Cardiac septum (tissue), 1 donor: ENCODE measurements around the gene TMPRSS6. TPM values are rescaled to one million over a fixed set of nuclear protein-coding genes. Genes with fewer than 3 reads are reported as not detected.

Experiments used
- DNase-seq: peaks from one replicate; pipeline ENCODE4 v3.0.0-alpha.2; 2020; ENCODE audit warnings: low spot score
- intact Hi-C: fragments of 100-400 bp; cut with DNase I; formaldehyde crosslinking; loops from one replicate; pipeline ENCODE4 v1.14.0; 2022
- total RNA-seq: library from RNA; stranded (reverse); fragmentation: NEBNext Ultra II Directional; extraction: Animal tissue kit (Norgen Biotek cat#: 25700); gene quantifications from one replicate; pipeline ENCODE4 v1.2.1, GENCODE V29; 2021
- donor health status: DM: no; HTN: no; CAD: no.

TMPRSS6 gene
- total RNA-seq, 1 donor from 2014 or later, result not detected

DNA sequence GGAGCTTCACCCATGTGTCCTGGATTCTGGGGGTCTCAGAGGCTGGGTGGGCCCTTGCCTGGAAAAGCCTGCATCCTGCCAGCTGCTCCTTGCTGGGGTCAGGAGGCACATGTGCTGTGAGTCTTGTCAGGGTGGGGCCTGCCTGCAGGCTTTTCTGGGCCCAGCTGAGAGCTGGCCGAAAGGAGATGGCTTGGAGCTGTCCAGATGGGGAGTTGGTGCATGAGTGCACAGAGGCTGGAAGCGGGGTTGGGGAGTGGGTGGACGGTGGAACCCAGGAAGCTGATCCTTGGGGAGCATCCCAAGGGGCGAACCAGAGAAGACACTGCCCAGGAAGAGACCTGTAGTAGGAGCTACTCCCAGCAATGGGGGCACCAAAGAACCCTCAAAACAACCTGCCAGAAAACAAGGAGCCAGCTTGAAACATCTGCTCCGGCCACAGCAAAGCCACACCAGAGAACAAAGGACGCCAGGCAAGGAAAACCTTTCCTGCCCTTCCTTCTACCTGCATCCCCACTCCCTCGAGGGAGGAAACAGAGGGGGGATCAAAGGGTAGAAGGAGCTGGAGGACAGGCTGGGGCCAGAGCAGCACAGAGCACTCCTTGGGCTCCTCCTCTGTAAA lies 66.2 kb downstream of the TMPRSS6 start:
- DNase-seq, result no peak

DNA sequence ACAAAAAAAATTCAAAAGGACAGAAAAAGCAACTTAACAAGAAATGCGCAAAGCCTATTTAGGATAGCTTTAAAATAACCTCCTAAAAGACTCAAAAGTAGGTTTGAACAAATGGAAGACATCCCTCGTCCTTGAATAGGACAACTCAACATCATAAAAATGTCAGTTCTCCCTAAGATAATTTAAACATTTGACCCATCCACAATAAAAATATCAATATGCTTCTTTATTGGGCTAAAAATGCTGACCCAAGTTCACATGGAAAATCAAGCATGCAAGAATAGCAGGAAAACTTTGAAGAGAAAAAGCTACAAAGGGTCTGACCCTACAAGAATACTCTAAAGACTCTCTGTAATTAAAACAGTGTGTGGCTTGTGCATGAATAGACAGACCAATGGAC lies 70.0 kb downstream of the TMPRSS6 start:
- no peak for DNase-seq
- intact Hi-C loops, result no loop called here

More for the DNA sequence above, 66.2 kb downstream of the TMPRSS6 start:
- intact Hi-C loops, result loop anchor here (5.0 kb wide), 2 partner anchors 171 to 261 kb away; no protein-coding TSS in a partner anchor

DNA sequence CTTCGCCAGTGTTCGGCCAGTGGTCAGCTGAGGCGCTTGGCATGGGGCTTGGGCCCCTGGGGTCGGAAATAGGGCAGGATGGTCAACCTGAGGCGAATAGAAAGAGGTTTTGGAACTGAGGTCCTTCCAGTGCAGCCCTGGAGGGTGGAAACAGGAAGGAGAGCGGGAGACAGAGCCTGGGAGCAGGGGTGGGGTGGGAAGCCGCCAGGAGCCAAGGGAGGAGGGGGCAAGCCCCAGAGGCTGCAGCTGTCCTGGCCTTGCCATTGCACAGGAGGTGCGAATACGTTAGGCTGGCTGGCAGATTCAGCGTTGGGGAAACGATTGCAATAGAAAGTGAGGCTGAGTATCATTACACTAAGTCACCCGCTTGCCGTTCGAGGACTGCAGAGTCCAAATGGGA lies 71.8 kb downstream of the TMPRSS6 start:
- intact Hi-C loops, result no loop called here
- DNase-seq, result no peak

DNA sequence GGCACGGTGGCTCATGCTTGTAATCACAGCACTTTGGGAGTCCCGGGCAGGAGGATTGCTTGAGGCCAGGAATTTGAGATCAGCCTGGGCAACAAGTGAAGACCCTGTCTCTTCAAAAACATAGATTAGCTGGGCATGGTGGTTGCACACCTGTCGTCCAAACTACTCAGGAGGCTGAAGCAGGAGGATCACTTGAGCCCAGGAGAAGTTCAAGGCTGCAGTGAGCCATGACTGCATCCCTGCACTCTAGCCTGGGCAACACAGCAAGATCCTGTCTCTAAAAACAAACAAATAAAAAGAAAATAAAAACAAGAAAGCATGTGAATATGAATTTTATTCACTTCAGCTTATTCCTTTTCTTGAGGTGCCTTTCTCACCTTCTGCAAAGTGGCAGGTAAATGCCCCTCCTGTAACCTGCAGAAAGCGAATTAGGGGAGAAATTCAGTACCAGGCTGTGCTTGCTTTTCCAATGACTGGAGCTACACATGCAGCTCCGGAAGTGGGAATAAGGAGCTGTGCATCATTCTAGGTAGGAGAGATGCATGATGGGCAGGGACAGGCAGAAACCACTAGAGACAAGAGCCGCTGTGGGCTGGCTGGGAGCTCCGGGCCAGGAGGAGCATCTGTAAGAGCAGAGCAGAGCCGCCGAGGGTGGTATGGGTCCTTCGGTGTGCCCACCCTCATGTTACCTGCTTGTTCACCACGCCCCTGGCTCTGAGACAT lies 72.7 kb downstream of the TMPRSS6 start:
- DNase-seq, result no peak
- intact Hi-C loops, result no loop called here

DNA sequence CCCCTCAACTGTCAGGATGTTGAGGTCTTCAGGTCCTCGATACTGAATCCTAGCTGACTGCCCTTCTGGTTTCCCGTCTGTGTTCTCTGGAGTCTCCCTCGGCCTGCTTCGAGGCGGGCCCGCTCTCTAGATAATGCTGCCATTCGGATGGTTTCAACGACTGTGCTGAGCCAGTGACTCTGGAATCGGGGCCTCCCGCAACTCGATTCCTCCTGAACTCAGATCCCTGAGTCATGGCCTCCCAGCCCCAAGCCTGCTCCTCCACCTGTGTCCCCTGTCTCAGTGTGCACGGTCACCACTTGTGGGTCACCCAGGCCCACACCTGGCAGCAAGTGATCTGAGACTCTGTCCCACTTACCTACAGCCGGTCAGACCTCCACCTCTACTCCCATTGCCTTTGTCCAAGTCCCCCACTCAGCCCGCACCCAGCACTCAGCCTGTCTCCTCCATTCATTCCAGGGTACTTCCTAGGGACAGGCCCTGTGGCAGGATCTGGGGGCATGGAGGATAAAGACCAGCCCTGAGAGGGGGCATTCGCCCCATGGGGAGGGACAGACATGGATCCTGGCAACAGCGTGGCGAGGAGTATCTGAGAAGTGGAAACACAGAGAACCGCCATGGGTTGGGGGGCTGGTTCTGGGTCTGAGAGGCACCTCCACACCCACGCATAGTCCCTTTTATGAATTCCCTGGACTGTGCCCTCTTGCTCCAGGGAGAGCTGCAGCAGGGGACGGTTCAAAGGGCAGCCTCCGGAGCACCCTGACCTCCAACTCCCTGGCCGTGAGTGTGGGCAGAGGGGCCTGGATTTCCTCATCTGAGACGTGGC lies 75.7 kb downstream of the TMPRSS6 start:
- no peak for DNase-seq

DNA sequence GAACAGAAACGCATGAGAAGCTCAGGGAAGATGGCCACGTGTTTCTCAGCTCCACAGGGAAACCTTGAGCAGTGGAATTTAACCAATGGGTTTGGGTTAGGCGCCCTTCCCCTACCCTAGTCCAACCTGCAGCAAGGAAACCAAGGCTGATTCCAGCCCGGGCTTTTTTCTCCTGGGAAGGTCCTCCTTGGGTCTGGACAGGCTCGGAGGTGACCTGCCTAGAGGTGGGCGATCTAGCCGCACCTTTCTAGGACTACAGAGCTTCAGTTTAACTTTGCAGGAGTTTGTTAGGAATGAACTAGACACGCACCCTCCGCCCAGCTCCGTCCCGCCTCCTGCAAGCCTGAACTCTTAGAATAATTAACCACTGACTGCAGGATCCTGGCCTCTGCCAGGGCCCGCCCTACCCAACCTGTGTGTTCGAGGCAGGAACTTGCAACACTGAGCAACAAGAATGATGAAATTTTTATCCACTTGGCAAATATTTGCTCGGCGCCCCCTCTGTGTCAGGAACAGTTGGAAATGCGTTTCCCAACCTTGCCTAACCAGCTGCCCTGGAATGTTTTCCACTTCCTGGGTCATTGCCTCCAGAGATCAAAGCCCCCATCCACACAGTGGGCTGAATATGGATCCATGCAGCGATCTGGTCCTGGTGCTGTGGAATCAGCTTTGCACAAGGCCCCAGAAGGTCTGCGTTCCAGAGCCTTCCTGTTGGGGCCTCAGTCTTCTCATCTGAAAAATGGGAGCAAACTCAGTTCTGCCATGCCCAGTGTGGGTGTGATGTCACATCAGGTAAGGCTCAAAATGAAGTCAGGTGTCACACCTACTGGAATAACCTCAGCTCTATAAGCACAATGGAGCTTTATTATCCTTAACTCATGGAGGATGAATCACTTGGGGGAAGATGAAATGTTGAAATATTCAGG lies 76.7 kb downstream of the TMPRSS6 start:
- intact Hi-C loops, result no loop called here
- no peak for DNase-seq

More for the DNA sequence above, 75.7 kb downstream of the TMPRSS6 start:
- intact Hi-C loops, result no loop called here

DNA sequence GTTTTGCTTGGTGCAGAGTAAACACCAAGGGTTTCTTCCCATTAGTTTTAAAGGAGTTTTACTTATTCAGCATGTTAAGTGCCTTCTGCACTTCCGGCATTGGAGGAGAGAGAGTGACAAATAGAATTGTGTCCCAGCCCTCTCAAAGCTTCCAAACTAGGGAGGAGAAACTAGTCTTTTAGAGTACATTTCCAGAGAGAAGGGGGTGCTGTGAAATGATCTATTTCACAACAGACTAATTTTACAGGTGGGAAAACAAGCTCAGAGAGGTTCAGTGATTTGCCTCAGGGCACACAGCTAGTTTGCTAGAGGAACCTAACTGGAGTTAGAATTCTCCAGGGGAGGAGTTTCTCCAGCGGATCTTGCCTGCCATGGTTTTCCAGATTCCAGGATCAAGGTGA lies 77.4 kb downstream of the TMPRSS6 start:
- DNase-seq, result no peak
- intact Hi-C loops, result no loop called here

DNA sequence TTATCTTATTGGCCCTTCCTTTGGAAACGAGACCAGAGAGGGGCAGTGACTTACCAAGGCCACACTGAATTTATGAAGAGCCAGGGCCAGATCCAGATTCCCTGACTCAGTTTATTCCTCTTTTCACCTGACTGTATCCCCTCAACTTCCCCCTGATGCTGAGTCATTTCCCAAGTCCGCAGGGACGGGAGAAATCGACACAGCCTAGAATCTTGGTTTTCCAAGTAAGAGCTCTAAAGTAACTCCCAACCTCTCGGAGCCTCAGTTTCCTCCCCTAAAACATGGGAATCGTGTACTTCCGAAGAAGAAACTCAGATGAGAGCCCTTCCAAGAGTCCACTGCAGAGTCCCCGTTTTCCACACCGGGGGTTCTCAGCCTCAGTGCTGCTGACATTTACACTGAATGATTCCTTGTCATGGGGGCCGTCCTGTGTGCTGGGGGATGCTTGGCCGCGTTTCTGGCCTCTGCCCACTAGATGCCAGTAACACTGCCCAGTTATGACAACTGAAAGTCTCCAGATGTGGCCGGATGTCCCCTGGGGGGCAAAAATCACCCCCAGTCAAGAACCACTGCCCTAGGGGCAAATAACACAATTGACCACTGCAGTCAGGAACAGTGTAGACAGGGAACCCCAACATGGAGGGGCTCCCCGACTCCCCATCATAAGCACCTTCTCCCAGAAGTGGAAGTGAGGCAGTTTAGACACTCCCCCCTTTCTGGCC lies 78.8 kb downstream of the TMPRSS6 start:
- intact Hi-C loops, result no loop called here
- no peak for DNase-seq

DNA sequence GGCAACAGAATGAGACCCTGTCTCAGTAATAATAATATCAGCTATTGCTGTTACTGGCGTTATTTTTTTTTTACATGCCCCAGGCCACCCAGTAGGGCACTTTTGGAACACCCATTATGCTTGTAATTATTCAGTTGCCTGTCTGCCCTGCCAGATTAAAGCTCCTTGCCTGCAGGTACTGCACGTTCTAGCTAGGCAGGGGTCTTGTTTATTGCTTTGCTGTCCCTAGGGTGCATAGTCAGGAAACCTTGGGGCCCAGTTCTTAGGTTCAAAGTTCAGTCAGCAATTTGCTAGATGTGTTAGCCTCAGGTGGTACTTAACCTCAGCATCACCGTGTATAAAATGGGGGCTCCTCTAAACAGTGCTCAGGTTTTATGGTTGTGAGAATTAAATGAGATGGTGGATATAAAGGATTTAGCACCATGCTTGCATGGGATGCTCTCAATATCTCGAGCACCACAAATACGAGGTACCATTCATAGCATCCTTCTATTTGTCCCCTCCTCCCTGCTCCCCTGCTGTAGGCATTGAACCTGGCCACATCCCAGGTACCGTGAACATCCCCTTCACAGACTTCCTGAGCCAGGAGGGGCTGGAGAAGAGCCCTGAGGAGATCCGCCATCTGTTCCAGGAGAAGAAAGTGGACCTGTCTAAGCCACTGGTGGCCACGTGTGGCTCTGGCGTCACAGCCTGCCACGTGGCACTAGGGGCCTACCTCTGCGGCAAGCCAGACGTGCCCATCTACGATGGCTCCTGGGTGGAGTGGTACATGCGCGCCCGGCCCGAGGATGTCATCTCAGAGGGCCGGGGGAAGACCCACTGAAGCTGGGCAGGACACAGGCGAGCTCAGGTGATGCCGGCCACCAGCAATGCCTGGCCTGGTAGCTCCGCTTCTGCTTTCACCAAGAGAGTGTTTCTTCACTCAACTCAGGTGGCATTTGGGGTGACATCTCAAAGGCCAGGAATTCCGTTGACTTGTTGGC lies 80.5 kb downstream of the TMPRSS6 start:
- intact Hi-C loops, result no loop called here
- no peak for DNase-seq

DNA sequence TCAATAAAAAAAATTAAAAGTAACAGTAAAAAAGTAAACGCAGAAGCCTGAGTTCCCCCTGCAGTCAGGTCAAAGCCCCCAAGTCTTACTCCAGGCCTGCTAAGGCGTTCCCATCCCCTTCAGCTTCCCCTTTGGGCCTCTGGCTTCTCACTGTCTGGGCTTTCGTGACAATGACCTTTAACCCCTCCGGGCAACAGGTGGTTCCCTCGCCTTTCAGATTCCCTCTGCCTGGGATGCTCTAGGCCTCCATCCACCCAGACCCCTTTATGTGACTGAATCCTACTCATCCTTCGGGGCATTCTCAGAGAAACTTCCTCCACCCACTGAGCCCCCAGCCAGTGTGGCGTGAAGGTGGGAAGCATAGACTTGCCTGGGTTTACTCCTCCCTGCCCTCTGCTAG lies 82.0 kb downstream of the TMPRSS6 start:
- no peak for DNase-seq
- intact Hi-C loops, result no loop called here

DNA sequence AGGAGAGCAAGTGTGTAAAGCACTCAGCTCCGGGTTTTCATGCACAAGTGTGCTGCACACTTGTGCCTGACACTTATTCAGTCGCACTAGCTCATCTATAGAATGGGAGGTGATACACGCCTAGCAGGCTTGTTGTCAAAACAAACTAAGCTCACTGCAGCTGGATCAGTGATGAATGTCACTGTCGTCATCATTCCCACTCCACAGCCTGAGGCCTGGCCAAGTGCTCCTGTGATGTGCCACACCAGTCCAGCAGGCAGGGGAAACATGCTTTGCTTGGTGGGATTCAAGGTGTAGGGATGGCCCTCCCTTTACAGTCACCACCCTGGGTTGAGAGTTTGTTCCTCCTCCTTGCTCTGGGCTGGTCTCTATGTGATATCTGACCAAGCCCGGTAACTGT lies 83.2 kb downstream of the TMPRSS6 start:
- intact Hi-C loops, result no loop called here
- DNase-seq, result no peak

DNA sequence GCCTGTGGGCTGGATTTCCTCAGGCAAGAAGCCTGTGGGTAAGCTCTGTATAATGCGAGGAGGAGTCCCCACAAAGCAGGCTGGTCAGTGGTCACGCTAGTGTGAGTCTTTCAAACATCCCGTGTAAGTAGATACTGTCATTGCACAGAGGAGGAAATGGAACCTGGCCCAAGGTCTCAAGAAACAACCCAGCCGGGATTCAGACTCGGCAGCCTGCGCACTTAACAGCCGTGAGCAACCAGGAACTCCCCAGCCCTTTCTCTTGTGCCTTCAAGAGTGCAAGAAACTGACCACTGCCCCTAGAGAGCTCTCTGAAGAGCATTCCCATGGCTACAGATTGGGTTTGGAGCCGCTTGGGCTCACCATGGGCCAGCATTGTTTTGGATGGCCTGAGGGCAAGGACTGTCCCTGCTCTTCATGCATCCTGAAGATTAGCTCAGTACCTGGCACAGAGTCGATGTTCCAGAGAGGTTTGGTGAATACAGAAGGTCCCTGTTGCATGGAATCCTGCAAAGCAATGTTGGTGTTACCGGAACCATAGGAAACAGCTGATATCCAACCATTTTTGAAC lies 83.9 kb downstream of the TMPRSS6 start:
- intact Hi-C loops, result no loop called here
- DNase-seq, result no peak

DNA sequence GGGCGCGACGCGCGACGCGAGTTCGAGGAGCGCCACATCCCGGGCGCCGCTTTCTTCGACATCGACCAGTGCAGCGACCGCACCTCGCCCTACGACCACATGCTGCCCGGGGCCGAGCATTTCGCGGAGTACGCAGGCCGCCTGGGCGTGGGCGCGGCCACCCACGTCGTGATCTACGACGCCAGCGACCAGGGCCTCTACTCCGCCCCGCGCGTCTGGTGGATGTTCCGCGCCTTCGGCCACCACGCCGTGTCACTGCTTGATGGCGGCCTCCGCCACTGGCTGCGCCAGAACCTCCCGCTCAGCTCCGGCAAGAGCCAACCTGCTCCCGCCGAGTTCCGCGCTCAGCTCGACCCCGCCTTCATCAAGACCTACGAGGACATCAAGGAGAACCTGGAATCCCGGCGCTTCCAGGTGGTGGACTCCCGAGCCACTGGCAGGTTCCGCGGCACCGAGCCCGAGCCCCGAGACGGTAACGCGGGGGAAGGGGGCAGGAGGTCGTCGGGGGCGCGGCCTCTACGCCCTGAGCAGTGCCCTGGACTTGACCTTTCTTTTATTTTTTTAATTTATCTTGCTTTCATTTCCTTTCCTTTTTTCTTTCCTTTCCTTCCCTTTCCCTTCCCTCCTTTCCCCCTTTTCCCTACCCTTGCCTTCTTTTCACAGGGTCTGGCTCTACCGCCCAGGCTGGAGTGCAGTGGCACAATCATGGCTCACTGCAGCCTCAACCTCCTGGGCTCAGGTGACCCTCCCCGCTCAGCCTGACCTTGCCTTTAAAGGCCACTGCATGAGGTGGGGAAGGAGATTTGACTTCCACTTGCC lies 85.0 kb downstream of the TMPRSS6 start:
- intact Hi-C loops, result no loop called here
- DNase-seq, result no peak

DNA sequence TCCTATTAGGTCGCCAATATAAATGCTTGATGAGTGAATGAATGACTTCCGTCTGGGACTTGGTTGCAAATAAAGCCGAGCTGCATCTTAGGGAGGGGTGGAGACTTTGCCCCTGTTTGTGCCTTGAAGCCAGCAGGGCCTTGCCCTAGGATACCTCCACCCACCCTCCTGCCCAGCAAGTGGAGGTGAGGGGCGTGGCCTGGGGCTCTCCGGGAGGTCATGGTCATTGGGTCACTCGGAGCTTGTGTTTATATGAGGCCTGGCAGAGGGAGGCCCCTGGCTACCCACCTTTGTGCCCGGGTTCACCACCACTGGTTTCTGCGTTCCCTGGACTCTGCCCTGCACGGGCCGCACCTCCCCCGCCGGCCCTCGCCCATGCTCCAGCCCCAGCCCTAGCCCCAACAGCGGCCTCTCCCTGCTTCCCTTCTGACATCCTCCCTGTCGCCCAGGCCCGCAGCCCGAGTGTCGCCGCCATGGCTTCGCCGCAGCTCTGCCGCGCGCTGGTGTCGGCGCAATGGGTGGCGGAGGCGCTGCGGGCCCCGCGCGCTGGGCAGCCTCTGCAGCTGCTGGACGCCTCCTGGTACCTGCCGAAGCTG lies 85.7 kb downstream of the TMPRSS6 start:
- intact Hi-C loops, result no loop called here

DNA sequence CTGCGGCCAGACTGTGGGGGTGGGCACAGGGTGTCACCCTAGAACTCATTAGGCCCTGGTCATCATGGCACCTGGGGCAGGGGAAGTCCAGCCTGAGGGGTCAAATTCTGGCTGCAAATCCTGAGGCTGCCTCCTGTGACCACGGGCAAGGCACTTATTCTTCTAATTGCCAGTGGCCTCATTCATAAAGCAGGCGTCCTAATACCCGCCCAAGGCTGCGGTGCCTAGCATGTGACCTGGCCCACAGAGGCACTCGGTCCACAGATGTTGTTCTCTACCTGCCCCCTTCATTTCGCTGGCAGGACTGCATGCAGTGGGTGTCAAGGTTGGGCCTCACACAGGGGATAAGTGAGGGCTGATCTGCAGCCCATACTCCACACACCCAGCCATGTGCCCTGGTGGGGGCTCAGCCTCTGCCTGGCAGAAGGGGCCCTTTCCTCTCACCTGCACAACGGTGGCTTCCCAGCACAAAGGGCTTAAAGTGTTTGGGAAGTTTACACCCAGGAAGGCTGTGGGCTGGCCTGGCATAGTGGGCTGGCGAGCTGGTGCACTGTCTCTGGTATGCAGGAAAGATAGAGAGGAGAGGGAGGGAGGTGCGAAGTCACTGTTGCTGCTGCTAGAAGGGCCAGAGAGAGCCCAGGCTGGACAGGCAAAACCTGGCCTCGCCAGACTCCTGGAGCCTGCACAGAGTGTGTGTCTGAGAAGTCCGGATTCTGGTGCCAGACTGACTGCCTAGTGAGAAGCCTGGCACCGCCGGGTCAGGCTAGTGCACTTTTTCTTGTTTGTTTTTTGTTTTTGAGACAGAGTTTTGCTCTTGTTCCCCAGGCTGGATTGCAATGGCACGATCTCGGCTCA lies 86.8 kb downstream of the TMPRSS6 start:
- intact Hi-C loops, result no loop called here
- no peak for DNase-seq

More for the DNA sequence above, 85.7 kb downstream of the TMPRSS6 start:
- no peak for DNase-seq
